ENCODE data around the gene MED13L.
"Not testable (repeated sequence)": the region's sequence is repeated elsewhere in the genome, so short reads cannot be mapped to it uniquely, and the experiment has no call there.

The MED13L gene

DNA sequence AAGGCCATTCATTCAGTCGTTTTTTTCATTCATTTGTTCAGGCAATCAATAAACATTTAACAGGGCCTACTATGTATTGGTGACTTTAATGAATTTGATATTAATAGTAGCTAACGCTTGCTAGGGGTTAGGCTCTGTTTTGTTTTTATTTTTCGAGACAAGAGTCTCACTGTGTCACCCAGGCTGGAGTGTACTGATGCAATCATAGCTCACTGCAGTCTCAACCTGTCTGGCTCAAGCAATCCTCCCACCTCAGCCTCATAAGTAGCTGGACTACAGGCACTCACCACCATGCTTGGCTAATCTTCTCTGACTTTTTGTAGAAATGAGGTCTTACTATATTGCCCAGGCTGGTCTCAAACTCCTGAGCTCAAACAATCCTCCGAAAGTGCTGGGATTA lies 25.6 kb upstream of the MED13L start:
- DNase-seq (ENCODE audit: low spot score): no peak

DNA sequence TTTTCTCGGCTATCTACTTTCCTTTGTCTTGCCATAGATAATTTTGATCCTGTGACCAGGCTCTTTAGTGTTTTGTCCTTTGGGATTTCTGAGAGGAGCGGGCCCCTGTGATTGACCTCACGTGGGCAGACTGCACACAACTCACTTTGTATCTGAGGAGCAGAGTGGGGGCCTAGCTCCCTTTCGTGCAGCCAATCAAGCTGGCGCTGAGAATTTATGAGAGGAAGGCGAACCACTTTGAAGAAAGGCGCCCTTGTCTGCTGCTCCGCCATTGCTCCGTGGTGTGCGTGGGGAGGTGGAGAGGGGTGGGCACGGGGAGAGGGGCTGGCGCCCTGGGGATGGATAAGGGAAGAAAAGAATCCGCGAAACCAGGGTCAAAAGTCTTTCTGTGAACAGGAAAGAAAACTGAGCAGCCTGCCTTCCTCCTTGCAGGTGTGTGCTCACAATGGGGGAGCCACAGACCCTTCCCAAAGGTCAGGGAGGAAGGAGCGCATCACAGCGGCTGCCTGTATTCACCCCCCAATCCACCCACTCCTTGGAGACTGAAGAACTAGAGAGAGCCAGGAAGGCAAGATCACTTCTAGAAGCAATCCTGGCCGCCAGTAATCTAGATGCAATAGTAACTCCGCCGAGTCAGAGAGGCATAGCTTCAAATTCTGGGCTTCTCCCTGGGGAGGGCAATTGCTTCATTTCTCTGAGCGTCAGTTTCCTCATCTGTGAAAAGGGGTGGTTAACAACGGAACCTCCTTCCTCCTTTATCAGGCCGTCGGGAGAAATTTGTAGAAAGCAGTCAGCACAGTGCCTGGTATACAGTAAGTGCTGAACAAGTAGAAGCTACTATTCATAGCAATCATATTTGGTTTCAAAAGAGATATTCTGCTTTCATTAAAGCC lies 24.9 kb upstream of the MED13L start:
- DNase-seq (ENCODE audit: low spot score): no peak

DNA sequence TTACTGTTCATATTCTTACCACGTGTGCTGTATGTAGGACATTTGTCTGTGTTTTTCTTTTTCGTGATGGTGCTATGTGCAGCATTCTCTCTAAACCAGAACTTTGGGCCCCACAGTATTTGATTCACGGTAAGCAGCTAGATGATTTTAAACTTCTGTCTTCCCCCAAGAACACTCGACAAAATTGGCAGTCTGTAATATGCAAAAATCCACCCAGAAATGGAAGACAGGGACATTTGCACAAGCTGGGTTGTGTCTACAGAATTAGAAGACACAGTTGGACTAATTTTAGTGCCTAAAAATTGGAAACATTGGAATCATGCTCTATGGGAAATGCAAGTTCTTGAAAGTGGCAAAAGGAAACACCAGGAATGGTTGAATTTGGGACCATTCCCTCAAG lies 24.1 kb upstream of the MED13L start:
- no peak for DNase-seq (ENCODE audit: low spot score)

DNA sequence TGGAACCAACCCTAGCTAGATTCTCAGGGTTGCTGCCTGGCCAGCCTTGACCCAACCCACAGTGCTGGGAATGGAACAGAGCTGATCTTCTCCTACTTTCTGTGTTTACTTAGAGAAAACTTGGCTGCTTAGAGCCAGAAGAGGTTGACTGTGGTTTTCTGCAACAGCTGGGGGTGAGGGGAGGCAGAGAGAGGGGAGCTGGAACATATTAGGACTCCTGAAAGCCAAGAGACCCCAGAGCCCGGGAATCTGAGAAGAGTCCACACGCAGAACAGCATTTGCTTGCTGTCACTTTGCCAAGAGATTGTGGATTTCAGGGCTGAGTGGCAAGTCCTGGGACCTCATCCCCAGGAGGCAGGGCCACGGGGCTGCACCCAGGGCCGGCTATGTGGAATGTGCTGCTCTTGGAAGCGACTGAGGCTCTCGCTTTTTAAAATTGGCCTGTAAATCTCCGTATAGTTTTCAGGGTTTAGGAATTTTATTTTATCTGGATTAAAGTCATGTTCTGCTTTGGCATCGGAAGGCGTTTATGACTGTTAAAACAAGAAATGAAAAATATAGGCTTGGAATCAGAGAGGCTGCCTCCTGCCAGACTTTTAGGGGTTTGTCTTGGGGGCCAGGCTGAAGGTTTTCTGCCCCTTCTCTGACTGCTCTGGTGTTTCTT lies 22.3 kb upstream of the MED13L start:
- no peak for DNase-seq (ENCODE audit: low spot score)

DNA sequence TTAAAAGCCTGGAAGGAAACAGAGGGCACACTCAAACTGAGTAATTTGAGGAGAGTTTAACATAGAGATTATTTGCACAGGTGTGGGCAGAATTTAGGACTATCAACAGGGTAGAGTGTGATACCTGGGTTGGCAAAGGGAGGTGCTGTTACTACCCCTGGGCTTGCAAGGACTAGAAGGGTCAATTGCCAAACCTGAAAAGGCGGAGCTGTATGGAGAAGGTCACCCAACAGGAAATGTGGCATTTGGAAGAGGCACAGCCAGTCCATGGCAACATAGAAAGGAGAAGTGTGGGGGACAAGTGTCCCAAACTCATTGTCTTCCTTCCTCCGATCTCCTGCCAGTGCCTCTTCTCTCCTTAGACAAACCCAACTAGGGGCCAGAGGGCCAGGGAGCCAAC lies 21.6 kb upstream of the MED13L start:
- DNase-seq (ENCODE audit: low spot score): no peak

DNA sequence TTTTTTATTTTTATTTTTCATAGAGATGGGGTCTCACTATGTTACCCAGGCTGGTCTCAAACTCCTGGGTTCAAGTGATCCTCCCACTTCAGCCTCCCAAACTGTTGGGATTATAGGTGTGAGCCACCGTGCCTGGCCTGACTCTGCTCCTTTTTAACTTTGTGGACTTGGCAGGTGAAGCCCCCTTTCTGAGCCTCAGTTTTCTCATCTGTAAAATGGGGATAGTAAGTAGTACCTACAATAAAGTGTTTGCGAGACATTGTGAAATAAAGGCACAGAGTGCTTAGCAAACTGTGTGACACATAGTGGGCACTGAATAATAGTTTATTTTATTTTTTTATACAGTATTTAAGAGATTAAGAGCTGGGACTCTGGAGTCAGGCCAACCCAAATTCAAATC lies 21.1 kb upstream of the MED13L start:
- no peak for DNase-seq (ENCODE audit: low spot score)

DNA sequence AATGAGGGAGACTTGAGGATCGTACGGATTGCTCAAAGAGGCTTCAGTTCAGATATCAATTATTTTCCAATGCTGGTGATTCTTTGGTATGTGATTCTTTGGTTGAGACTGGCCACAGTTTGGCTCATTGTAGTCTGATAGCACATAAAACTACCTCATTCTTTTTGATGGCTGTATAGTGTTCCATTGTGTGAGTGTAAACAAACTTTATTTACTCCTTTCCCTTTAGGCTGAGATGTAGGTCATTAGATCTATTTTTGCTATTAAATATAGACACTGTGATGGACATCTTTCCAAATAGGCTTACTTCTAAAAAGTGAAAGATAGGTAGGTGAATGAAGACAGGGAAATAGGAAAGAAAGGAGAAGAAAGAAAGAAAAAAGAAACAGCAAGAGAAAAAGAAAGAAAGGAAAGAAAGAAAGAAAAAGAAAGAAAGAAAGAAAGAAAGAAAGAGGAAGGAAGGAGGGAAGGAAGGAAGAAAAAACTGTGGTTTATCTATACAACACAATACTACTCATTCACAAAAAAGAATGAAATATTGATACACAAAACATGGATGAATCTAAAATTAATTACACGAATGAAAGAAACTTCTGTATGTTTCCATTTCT lies 19.8 kb upstream of the MED13L start:
- no peak for DNase-seq (ENCODE audit: low spot score)

DNA sequence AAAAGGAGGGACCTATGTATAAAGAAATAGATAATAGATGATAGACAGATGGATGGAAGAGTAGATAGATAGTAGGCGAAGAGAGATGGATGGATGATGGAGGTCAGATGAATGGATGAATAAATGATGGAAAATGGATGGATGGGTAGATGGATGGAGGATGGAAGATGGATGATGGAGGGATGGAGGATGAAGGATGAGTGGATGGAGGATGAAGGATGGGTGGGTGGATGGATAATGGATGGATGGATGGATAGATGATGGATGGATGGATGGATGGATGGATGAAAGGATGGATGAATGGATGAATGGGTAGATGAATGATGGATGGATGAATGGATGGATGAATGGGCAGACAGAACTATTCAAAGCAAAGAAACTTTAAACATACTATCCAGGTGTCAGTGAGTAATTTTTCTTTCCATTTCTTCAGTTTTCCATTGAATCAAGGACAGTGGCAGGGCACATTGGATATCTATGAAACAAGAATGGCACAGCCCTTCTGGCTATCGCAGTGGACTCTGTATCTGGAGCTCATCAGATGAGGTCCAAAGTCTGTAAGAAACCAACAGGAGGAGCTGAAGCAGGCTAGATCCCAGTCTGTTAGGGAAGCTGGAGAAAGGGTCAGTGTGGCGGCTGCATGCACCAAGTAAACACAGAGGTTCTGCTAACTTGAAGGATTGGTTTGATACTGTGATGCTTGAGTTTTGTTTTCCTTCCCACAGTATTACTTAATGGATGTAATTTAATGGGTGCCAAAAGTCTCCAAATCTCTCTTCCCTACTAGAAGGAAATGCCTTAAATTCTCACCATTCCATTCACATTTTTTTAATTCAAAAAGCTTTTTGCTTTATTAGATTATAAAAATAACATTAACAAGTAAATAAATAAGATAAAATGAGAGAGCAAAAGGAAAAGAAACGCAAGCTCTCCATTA lies 18.1 kb upstream of the MED13L start:
- no peak for DNase-seq (ENCODE audit: low spot score)

DNA sequence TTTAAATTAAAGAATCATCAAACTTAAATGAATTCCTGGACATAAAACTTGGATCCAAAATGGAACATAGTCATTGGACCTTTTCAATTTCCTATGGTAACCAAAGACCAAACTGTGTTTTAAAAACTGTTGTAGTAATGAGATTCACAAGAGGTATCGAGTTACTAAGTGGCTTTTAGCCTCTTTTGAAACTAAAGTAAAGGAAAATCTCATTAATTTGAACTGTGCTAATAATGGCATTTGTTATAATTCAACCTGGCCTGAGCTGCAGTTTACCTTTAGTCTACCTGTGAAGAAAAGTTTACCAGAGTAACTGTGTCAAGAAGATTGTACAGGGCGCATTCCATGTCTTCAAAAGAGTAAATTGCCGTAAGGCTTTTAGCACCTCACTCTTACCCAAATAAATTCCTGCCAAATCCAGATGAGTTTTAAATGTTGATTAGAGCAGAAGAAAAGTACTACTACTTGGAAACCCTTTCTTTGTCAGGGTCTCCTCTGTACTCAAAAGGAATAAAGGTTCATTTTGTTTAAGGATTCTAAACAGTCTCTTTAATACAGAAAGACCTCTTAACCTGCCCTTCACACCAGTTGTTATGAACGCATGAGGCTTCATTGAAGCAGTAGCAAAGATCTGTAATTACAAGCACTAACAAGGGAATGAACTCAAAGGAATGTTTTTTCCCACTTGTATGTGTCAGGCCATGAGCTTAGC lies 17.1 kb upstream of the MED13L start:
- DNase-seq (ENCODE audit: low spot score): no peak

DNA sequence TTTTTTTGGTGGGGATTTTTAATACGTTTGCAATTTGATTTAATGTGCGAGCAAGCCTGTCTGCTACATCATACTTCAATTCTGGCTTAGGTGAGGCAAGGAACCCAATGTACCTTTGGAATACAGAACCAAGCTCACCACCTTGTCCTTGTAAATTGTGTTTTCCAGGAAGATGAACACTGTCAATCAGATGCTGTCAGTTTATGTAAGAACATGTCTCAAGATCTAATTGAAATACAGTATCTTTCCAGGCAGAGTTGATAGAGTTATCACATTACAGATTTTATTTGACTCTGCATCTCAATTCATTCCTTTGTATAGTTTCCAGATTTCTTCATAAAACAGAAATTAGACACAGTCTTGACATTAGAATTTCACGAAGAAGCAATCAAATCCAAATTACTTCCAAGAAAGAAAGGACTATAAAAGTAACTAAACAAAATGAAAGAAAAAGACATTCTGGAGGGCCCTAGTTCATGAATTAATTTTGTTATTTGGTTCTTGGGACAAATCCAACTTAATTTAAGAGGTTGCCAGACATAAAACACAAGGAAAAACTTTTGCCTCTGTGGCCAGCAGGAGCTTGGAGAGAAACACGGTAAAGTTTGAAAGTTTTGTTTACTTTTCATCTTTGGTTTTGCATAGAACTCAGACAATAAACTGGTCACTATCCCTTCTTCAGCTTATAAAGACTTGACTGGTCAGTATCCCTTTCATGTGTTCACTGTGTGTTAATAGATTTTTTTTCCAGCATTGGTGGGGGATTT lies 16.4 kb upstream of the MED13L start:
- DNase-seq (ENCODE audit: low spot score): no peak

DNA sequence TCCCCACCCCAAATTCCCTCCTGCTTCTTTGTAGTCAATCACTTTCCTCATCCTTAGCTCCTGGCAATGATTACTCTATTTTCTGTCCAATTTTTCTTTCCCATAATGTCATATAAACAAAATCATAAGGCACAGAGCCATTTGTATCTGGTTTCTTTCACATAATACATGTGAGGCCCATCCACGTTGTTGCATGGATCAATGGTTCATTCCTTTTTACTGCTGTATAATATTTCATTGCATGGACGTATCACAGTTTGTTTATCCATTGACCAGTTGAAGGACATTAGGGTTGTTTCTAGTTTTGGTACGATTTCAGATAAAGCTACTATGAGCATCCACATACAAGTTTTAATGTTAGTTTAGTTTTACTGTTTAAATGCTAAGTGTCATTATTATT lies 13.7 kb upstream of the MED13L start:
- DNase-seq (ENCODE audit: low spot score): no peak

DNA sequence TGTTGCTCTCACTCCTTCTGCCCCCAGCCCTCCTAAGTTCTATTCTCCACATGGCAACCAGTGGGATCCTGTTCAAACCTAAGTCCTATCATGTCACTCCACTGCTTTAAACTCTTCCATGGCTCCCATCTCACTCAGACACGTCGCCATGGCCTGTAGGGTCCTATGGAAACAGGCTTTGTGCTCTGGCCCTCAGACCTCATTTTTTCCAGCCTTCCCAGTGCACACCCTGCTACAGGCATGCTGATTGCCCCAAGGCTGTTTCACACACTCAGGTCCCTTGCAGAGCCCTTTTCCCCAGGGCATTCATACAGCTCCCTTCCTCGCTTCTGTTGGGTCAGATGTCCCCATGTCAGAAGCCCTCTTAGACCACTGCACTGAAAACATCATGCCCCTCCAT lies 11.2 kb upstream of the MED13L start:
- DNase-seq (ENCODE audit: low spot score): no peak

DNA sequence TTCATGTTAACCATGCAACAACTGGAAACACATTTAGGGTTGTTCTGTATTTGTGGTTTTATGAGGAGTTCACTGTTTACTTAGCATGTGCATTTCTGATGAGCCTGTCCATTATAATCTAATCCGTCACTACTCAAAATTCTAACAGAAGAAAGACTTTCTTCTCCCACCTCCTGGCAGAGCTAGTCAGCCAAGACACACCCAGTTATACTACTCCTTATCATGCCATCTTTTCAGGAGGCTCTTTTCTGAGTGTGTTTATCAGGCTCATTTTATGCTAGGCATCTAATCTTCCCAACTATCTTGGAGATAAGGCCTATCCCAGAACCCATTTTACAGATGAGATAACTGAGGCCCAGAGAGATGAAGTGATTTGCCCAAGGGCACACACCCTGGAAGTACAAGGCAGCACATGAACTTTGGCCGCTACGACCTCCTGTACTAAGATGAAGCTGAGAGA lies 10.4 kb upstream of the MED13L start:
- DNase-seq (ENCODE audit: low spot score): no peak

DNA sequence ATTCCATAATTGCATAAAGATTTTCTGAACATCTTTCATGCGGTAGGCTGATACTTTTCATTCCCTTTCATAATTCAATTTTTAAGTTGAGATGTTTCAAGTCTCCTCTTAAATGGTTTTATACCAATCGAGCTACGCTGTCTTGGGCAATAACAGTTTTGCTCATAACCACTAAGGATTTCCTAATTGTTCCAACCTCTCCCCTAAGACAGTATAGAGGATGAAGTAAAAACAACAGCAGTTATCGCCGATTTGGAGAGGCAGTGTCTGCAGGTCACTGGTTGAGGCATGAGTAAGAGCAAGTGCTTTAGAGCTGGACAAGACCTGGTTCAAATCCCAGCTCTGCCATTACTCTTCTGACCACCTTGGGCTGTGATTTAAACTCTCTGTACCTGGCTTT lies 6.9 kb upstream of the MED13L start:
- no peak for DNase-seq (ENCODE audit: low spot score)

DNA sequence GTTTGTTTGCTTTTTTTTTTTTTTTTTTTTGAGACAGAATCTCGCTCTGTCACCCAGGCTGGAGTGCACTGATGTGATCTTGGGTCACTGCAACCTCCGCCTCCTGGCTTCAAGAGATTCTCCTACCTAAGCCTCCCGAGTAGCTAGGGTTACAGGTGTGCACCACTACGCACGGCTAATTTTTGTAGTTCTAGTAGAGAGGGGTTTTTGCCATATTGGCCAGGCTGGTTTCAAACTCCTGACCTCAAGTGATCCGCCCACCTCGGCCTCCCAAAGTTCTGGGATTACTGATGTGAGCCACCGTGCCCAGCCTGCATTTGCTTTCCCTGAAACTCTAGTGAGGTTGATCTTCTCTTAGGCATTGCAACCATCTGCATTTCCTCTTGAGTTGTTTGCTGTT lies 6.4 kb upstream of the MED13L start:
- DNase-seq (ENCODE audit: low spot score): not testable (repeated sequence)

DNA sequence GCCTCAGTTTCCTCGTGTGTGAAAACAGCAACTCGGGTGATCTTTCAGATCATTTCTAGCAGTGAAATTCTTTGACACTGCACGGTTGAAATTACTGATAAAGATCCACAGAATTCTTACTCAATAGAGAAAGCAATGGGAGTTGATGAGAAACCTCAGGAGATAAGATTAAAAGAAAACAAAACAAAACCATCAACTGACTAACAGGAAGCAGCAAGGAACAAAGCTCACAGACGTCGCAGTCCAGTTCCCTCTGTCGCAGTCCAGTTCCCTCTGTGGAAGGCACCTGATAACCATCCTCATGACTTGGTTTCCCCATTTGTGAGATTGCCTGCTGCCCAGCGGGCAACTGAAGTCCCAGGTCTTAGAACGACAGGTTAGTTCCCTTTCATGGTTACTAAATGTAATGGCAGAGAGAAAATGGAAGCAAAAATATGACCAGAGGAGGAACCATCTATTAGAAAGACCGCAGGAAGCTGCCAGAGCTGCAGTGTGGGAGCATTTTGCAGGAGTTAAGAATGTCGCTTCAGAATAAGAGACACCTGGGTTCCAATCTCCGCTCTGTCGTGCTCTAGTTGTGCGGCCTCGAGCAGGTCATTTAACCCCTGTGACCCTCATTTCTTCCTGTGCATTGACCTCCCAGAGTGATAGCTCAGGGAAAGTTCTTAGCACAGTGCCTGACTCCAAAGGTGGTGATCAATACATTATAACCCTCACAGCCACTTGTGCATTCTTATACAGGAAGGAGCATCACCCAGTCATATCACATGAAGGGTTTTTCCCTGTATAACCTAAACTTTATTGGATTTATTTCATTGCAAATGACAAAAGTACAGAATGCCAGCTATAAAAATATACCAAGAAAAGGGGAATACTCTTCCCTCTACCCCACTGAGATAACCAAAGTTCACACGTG lies 5.1 kb upstream of the MED13L start:
- DNase-seq (ENCODE audit: low spot score): no peak

DNA sequence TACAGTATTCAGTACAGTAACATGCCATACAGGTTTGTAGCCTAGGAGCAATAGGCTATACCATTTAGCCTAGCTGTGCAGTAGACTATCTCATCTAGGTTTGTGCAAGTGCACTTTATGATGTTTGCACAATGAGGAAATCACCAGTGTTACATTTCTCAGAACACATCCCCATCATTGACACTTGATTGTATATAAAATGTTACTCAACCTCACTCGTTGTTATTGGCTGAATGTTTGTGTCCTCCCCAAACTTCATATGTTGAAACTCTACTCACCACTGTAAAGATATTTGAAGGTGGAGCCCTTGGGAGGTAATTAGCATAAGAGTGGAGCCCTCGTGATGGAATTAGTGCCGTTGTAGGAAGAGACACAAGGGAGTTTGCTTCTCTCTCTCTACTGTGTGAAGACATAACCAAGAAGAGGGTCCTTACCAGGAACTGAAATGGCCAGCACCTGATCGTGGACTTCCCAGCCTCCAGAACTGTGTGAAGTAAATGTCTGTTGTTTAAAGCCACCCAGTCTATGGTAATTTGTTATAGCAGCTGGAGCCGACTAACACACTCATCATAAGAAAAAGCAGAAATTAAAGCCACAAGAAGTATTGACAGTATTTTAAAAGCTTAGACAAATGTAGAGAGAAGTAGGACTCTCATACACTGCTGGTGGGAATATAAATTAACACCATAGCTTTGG lies 3.2 kb upstream of the MED13L start:
- no peak for DNase-seq (ENCODE audit: low spot score)

DNA sequence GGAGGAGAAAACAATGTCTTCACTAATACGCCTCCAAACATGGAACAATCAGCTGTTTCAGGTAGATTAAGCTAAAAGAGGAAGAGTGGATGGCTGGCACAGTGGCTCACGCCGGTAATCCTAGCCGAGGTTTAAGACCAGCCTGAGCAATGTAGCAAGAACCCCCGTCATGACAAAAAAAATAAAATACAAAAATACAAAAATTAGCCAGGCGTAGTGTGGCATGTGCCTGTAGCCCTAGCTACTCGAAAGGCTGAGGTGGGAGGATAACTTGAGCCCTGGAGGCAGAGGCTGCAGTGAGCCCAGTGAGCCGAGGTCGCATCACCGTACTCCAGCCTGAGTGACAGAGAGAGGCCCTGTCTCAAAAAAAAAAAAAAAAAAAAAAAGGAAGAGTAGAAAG lies 1.2 kb upstream of the MED13L start:
- DNase-seq (ENCODE audit: low spot score): no peak

DNA sequence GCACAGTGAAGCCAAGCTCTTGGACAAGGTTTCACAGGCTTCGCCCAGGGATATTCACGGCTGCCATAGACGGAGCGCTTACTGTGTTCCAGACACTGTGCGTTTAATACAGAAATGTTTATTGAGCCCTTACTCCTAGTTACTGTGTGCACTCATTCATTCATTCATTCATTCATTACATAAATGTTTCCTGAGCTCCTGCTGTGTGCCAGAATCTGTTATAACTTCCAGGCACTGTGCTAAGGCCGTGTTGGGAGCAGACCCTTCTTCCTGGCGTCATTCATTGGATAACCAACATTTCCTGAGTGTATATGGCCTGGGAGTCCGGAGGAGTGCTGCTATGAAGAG lies 760 bp upstream of the MED13L start:
- no peak for DNase-seq (ENCODE audit: low spot score)

All from hematopoietic multipotent progenitor cell treated with erythropoietin and hydrocortisone succinate and interleukin-3 and kit ligand, for 15 days (in vitro differentiated cells).